22Rv1 (cell line): Measurements from ENCODE around the gene NXPH2.
A peak's percentile ranks its signal among the peaks of the same experiment; 100 is the strongest.

ENCODE experiments used
- H3K27ac ChIP-seq: fragments of 450-650 bp; 2 replicates; pipeline ENCODE4 v1.5.1; 2017
- ZFX ChIP-seq: fragments of 450-650 bp; IDR thresholded peaks from 2 replicates; pipeline ENCODE4 v1.6.1; 2017; ENCODE audit warnings: antibody characterized with exemption, borderline replicate concordance
- TF ChIP-seq, protein P1 (sequence below): fragments of 450-650 bp; IDR thresholded peaks from 2 replicates; pipeline ENCODE4 v1.5.1; 2017; ENCODE audit warnings: mild to moderate bottlenecking

NXPH2 gene

GRCh38 chr2:138814123-138814898, 34.1 kb upstream of the NXPH2 start:
- no peak for TF ChIP-seq ZFX
- TF ChIP-seq, protein P1, sequence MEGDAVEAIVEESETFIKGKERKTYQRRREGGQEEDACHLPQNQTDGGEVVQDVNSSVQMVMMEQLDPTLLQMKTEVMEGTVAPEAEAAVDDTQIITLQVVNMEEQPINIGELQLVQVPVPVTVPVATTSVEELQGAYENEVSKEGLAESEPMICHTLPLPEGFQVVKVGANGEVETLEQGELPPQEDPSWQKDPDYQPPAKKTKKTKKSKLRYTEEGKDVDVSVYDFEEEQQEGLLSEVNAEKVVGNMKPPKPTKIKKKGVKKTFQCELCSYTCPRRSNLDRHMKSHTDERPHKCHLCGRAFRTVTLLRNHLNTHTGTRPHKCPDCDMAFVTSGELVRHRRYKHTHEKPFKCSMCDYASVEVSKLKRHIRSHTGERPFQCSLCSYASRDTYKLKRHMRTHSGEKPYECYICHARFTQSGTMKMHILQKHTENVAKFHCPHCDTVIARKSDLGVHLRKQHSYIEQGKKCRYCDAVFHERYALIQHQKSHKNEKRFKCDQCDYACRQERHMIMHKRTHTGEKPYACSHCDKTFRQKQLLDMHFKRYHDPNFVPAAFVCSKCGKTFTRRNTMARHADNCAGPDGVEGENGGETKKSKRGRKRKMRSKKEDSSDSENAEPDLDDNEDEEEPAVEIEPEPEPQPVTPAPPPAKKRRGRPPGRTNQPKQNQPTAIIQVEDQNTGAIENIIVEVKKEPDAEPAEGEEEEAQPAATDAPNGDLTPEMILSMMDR: peak; percentile 20

GRCh38 chr2:138811431-138811830, 31.2 kb upstream of the NXPH2 start:
- no peak overlapping the region for H3K27ac ChIP-seq
- TF ChIP-seq, protein P1: no peak
- TF ChIP-seq ZFX: no peak

More at GRCh38 chr2:138814123-138814898, 34.1 kb upstream of the NXPH2 start:
- H3K27ac ChIP-seq: no peak overlapping the region

DNA sequence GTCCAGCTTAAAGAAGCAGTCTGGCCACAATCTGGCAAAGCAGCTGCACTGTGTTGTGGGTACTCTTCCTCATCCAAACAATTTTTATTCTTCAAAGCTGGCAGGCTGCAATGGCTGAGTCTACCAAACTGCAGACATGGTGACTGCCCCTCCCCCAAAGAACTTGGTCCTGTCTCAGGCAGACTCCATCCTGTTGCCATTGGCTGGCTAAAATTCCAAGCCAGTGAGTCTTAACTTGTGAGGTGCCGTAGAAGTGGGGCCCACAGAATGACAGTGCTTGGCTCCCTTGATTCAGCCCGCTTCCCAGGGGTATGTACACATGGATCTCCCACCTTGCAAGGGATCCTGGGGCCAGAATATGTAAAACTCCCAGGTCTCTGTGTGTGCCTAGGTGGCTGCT, 14.5 kb upstream of the NXPH2 start:
- H3K27ac ChIP-seq: no peak overlapping the region
- TF ChIP-seq ZFX: no peak
- TF ChIP-seq, protein P1: no peak

- no peak overlapping the region for H3K27ac ChIP-seq
- TF ChIP-seq, protein P1: peak; percentile 58
- no peak for TF ChIP-seq ZFX
Measured at GRCh38 chr2:138787053-138787666, 7.0 kb upstream of the NXPH2 start.

DNA sequence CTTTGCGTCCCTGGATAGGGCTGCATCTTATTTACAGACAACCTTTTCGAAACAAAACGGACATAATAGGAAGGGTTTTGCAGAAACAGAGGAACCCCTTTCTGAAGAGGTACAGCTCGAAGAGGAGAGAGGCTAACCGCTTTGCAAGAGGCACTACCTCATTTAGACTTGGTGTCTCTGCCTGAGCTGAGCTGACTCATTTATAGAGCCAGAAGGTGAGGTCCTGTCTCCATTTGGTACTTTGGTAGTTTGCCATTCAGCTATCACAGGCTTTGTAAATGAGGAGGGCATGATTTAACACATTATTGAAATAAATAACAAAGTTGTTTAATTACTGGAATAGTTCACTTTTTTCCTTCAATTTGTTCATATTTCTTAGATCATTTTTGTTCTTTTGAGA, 2.2 kb upstream of the NXPH2 start:
- H3K27ac ChIP-seq: no peak overlapping the region
- TF ChIP-seq ZFX: no peak
- TF ChIP-seq, protein P1: no peak

DNA sequence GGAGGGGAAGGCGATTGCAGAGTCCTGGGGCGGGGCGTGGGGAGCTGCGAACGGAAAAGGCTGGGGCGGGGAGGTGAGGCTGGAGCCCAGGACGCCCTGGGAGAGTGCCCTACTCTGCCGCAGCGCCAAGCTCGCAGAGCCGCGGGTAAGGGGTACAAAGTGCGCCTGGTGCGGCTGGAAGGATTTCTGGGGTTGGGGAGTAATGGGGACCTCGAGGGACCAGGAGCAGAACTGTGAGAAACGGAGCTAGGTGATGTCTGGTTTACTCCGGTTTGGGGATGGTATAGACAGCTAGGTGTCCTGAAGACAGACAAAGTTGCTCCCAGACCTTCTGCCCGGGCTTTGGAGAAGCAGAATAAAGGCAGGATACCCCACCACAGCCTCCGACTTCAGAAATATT, 718 bp upstream of the NXPH2 start:
- H3K27ac ChIP-seq: no peak overlapping the region
- TF ChIP-seq ZFX: no peak
- TF ChIP-seq, protein P1: no peak

GRCh38 chr2:138780446-138780880, 273 bp upstream of the NXPH2 start:
- TF ChIP-seq ZFX: no peak
- TF ChIP-seq, protein P1: no peak
- H3K27ac ChIP-seq: no peak overlapping the region
